ENCODE results near the gene CCDC6.
"Not testable (repeated sequence)": the region's sequence is repeated elsewhere in the genome, so short reads cannot be mapped to it uniquely, and the experiment has no call there.

Gene CCDC6

DNA sequence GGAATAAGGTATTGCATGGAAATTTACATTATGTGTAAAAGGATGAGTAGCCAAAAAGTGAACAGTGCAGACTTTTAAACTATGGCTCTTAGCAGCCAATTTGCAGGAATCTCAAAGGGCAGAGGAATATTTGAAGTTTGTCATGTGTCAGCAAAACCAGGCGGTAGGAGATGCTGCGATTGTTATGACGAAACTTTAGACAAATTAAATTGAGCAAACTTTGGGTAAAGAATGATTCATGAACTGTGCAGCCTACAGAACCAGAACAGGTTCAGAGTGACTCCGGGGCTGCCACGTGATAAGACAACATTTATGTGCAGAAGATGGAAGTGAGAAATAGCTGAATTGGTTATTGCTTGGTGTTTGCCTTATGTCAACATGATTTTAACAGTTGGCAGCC lies 39.2 kb upstream of the CCDC6 start:
- Mint-ChIP-seq H3K4me1 (no peaks in the 10 kb centered on the region), H3K27me3 (ENCODE audit: low read depth) (peaks cover 4% of the 10 kb centered on the region), H3K36me3 (ENCODE audit: low read depth) (no peaks in the 10 kb centered on the region), H3K27ac (no peak overlapping the region), H3K9me3 (no peaks in the 10 kb centered on the region), H3K4me3 (no peak overlapping the region)
- TF ChIP-seq, protein P1, sequence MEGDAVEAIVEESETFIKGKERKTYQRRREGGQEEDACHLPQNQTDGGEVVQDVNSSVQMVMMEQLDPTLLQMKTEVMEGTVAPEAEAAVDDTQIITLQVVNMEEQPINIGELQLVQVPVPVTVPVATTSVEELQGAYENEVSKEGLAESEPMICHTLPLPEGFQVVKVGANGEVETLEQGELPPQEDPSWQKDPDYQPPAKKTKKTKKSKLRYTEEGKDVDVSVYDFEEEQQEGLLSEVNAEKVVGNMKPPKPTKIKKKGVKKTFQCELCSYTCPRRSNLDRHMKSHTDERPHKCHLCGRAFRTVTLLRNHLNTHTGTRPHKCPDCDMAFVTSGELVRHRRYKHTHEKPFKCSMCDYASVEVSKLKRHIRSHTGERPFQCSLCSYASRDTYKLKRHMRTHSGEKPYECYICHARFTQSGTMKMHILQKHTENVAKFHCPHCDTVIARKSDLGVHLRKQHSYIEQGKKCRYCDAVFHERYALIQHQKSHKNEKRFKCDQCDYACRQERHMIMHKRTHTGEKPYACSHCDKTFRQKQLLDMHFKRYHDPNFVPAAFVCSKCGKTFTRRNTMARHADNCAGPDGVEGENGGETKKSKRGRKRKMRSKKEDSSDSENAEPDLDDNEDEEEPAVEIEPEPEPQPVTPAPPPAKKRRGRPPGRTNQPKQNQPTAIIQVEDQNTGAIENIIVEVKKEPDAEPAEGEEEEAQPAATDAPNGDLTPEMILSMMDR (IDR thresholded peaks at IDR 0.05; ENCODE audit: unreplicated experiment in 3 of 3), result no peak

DNA sequence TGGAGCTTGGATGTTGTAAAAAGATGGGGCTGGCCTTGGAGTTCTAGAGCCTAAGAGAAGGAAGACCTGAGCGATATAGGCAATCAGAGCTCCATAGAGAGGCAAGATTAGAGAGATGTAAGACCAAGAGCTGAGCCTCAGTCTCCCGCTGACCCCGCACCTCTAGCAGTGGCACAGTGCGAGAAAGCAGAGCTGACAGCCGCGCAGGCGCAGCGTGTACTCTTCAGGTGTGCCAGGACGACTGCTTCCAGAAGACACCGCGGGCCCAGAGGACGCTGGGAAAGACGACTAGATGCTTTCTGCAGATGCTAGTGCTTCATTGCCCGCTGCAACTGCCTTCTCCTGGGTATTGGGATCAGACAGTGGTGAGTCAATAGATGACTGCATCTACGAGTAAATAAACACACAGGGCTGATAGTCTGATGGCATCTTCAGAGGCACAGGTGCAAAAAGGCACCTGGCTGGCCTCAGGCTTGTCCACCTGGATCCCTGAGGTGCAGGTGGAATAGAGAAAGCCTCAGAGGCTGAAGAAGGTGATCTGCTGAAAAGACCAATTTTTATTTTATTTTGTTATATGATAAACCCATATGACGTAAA lies 38.1 kb upstream of the CCDC6 start:
- Mint-ChIP-seq H3K36me3 (ENCODE audit: low read depth) (no peaks in the 10 kb centered on the region), H3K27ac (no peak overlapping the region), H3K9me3 (no peaks in the 10 kb centered on the region), H3K4me1 (no peaks in the 10 kb centered on the region), H3K27me3 (ENCODE audit: low read depth) (peaks cover 4% of the 10 kb centered on the region), H3K4me3 (no peak overlapping the region)
- TF ChIP-seq, protein P1 (IDR thresholded peaks at IDR 0.05; ENCODE audit: unreplicated experiment in 3 of 3), result no peak

DNA sequence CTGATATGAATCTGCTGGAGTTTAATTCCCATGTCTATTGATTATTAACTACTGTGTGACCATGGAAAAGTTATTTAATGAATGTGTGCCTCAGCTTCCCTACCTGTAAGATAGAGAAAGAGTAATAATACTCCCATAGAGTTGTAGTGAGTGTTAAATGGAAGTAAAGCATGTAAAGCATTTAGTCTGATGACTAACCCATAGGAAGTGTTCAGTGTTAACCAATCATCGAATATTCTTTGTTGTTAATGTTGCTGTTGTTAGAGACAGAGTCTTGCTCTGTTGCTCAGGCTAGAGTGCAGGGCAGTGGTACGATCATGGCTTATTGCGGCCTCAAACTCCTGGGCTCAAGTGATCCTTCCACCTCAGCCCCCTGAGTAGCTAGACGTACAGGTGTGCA lies 36.2 kb upstream of the CCDC6 start:
- TF ChIP-seq, protein P1 (IDR thresholded peaks at IDR 0.05; ENCODE audit: unreplicated experiment in 3 of 3), result no peak
- no peaks in the 10 kb centered on the region for H3K36me3 Mint-ChIP-seq (ENCODE audit: low read depth)
- H3K27ac Mint-ChIP-seq, result no peak overlapping the region
- H3K27me3 Mint-ChIP-seq (ENCODE audit: low read depth), result peaks cover 4% of the 10 kb centered on the region
- no peaks in the 10 kb centered on the region for H3K4me1 Mint-ChIP-seq
- no peak overlapping the region for H3K4me3 Mint-ChIP-seq
- no peaks in the 10 kb centered on the region for H3K9me3 Mint-ChIP-seq

DNA sequence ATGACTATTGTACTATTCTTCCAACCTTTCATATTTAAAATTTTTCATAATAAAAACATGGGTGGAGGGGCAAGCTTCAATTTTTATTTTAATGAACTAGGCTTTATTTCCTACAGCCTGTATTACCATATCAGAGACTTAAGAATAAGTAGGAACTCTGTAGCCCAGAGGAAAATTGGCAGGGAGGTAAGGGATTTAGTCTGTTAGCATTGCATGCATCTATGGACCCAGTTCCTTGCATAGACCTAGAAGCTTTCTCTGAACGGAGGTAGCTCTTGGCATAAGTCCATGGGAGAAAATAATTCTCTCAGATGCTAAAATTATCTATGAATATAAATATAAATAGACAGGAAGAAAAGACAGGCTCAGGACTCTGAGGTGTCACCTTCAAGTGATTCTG lies 31.4 kb upstream of the CCDC6 start:
- no peaks in the 10 kb centered on the region for H3K36me3 Mint-ChIP-seq (ENCODE audit: low read depth)
- H3K27me3 Mint-ChIP-seq (ENCODE audit: low read depth), result no peaks in the 10 kb centered on the region
- no peaks in the 10 kb centered on the region for H3K4me1 Mint-ChIP-seq
- TF ChIP-seq, protein P1 (IDR thresholded peaks at IDR 0.05; ENCODE audit: unreplicated experiment in 3 of 3), result no peak
- no peaks in the 10 kb centered on the region for H3K9me3 Mint-ChIP-seq
- no peak overlapping the region for H3K27ac Mint-ChIP-seq
- no peak overlapping the region for H3K4me3 Mint-ChIP-seq

DNA sequence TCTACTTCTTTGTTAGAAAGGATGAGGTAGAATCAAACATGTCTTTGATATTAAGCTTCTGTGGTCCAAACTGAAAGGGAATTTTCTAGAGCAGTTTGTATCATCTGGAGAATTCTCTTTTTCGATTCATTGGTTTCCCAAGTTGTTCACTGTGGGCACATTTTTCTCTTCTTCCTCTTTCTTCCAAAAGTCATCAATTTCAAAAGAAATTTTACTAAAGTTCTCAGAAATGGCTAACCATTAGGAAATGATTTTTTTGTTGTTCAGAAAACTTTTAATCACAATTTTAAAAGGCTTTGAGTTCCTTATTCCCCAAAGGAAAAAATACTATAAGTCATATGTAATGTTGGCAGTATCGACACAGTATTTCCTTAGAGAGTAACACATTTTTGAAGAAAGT lies 28.3 kb upstream of the CCDC6 start:
- peaks cover 2% of the 10 kb centered on the region for H3K9me3 Mint-ChIP-seq
- no peak overlapping the region for H3K4me3 Mint-ChIP-seq
- H3K4me1 Mint-ChIP-seq, result no peaks in the 10 kb centered on the region
- H3K27me3 Mint-ChIP-seq (ENCODE audit: low read depth), result no peaks in the 10 kb centered on the region
- no peaks in the 10 kb centered on the region for H3K36me3 Mint-ChIP-seq (ENCODE audit: low read depth)
- TF ChIP-seq, protein P1 (IDR thresholded peaks at IDR 0.05; ENCODE audit: unreplicated experiment in 3 of 3), result no peak
- no peak overlapping the region for H3K27ac Mint-ChIP-seq

DNA sequence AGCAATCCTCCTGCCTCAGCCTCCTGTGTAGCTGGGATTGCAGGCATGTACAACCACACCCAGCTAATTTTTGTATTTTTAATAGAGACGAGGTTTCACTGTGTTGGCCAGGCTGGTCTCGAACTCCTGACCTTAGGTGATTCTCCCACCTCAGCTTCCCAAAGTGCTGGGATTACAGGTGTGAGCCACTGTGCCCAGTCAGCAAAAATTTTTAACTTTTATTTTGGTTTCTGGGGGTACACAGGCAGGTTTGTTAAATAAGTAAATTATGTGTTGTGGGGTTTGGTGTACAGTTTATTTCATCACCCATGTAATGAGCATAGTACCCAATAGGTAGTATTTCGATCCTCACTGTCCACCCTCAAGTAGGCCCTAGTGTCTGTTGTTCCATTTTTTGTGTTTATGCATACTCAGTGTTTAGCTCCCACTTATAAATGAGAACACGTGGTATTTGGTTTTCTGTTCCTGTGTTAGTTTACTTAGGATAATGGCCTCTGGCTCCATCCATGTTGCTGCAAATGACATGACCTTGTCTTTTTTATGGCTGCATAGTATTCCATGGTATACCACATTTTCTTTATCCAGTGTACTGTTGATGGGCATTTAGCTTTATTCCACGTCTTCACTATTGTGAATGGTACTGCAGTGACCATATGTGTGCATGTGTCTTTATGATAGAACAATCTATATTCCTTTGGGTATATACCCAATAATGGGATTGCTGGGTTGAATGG lies 24.6 kb upstream of the CCDC6 start:
- H3K27me3 Mint-ChIP-seq (ENCODE audit: low read depth), result not testable (repeated sequence)

More for the DNA sequence above, 24.6 kb upstream of the CCDC6 start:
- not testable (repeated sequence) for H3K4me3 Mint-ChIP-seq; H3K27ac Mint-ChIP-seq; H3K4me1 Mint-ChIP-seq; H3K9me3 Mint-ChIP-seq; H3K36me3 Mint-ChIP-seq (ENCODE audit: low read depth)

All from nephron (organoid).